Activated B cell treated with CpG ODN at 0.5 μM for 24 hours (primary cell): Measurements from ENCODE around the gene MROH2A. TPM values are rescaled to one million over a fixed set of nuclear protein-coding genes. Genes with fewer than 3 reads are reported as not detected.

Source experiments
- ATAC-seq: fragments of 200-7000 bp; cut with Tn5 transposase; one replicate; pipeline ENCODE4 v1.10.0; 2021; ENCODE audit warnings: low read depth, mild to moderate bottlenecking, moderate library complexity
- CTCF ChIA-PET: fragments of 350-600 bp; sonication (Branson Sonifier 250); formaldehyde crosslinking; loops from one replicate; lab custom pipeline; 2021; ENCODE audit warnings: antibody characterized with exemption; lab: Charles Lee
- POLR2A ChIA-PET: fragments of 350-600 bp; sonication (Branson Sonifier 250); formaldehyde crosslinking; loops from one replicate; lab custom pipeline; 2021; ENCODE audit warnings: antibody characterized with exemption; lab: Charles Lee
- DNase-seq: peaks from one replicate; pipeline ENCODE4 v3.0.0; 2022
- H3K27ac Mint-ChIP-seq: one replicate; pipeline ENCODE4 v1.8.0; 2020; ENCODE audit warnings: mixed read lengths
- H3K27me3 Mint-ChIP-seq: one replicate; pipeline ENCODE4 v1.8.0; 2021; ENCODE audit warnings: mixed read lengths
- H3K36me3 Mint-ChIP-seq: one replicate; pipeline ENCODE4 v1.8.0; 2021; ENCODE audit warnings: low read depth, mixed read lengths
- H3K4me1 Mint-ChIP-seq: one replicate; pipeline ENCODE4 v1.8.0; 2021; ENCODE audit warnings: mixed read lengths
- H3K4me3 Mint-ChIP-seq: one replicate; pipeline ENCODE4 v1.8.0; 2020; ENCODE audit warnings: mild to moderate bottlenecking, mixed read lengths
- H3K9me3 Mint-ChIP-seq: one replicate; pipeline ENCODE4 v1.8.0; 2020; ENCODE audit warnings: mixed read lengths
- CTCF ChIP-seq: fragments of 200-600 bp; IDR thresholded peaks from one replicate; pipeline ENCODE4 v1.8.0; 2022; ENCODE audit warnings: antibody characterized with exemption, mild to moderate bottlenecking
- intact Hi-C: fragments of 100-400 bp; cut with micrococcal nuclease; formaldehyde crosslinking; loops from one replicate; pipeline ENCODE4 v1.15.1; 2024
- total RNA-seq: library from RNA; stranded (reverse); gene quantifications from 2 replicates; pipeline ENCODE4 v1.2.3, GENCODE V29; 2022

MROH2A gene
- total RNA-seq, 1 donor from 2014 or later: not detected

DNA sequence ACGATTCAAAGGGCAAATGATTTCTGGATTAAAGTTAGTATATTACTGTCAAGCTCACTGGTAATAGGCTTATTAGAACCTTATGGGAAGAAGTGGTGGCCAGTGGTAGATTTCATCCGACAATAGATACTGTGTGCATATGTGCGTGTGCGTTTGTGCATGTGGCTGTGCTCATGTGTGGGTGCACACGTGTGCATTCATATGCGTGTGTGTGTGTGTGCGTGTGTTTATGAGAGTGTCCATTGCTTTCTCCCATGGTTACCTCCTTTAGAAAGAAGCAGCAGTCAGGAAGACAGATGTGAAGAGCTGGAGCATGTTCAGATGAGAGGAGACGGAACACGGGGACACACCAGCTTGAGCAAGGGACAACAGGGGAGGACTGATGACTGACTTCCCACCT, 8.9 kb upstream of the MROH2A start:
- no peaks in the 10 kb centered on the region for H3K4me1 Mint-ChIP-seq
- H3K36me3 Mint-ChIP-seq: no peaks in the 10 kb centered on the region
- peaks cover 21% of the 10 kb centered on the region for H3K27me3 Mint-ChIP-seq
- H3K27ac Mint-ChIP-seq: no peak overlapping the region
- DNase-seq (no peak), ATAC-seq (no peak)
- H3K9me3 Mint-ChIP-seq: no peaks in the 10 kb centered on the region
- CTCF ChIA-PET: no interaction called here
- no peak overlapping the region for H3K4me3 Mint-ChIP-seq
- POLR2A ChIA-PET: no interaction called here
- intact Hi-C loops: no loop called here
- no peak for TF ChIP-seq CTCF

- intact Hi-C loops: no loop called here
- peaks cover 22% of the 10 kb centered on the region for H3K27me3 Mint-ChIP-seq
- no peak overlapping the region for H3K4me3 Mint-ChIP-seq
- POLR2A ChIA-PET: no interaction called here
- ATAC-seq (no peak), DNase-seq (no peak)
- no peaks in the 10 kb centered on the region for H3K4me1 Mint-ChIP-seq
- TF ChIP-seq CTCF: no peak
- CTCF ChIA-PET: no interaction called here
- peaks cover 10% of the 10 kb centered on the region for H3K9me3 Mint-ChIP-seq
- H3K27ac Mint-ChIP-seq: no peak overlapping the region
- H3K36me3 Mint-ChIP-seq: no peaks in the 10 kb centered on the region
Observed at GRCh38 chr2:233772153-233772552, 6.0 kb upstream of the MROH2A start.

- H3K27ac Mint-ChIP-seq: no peak overlapping the region
- ChIA-PET POLR2A (no interaction called here), CTCF (no interaction called here)
- ATAC-seq (no peak), DNase-seq (no peak)
- no peaks in the 10 kb centered on the region for H3K36me3 Mint-ChIP-seq
- intact Hi-C loops: no loop called here
- no peak overlapping the region for H3K4me3 Mint-ChIP-seq
- TF ChIP-seq CTCF: no peak
- no peaks in the 10 kb centered on the region for H3K4me1 Mint-ChIP-seq
- peaks cover 12% of the 10 kb centered on the region for H3K9me3 Mint-ChIP-seq
- H3K27me3 Mint-ChIP-seq: peaks cover 22% of the 10 kb centered on the region
Observed at GRCh38 chr2:233772583-233772982, 5.5 kb upstream of the MROH2A start.

DNA sequence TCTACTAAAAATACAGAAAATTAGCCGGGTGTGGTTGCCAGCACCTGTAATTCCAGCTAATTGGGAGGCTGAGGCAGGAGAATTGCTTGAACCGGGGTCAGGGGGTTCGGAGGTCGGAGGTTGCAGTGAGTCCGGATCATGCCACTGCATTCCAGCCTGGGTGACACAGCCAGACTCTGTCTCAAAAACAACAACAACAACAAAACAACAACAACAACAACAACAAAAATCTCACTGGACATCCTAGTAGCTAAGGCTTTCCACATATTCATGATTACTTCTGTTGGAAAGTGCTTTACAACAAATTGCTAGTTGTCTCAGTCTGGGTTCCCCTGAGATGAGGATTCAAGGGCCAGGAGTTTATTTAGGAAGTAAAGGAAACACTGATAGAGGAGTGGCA, 4.3 kb upstream of the MROH2A start:
- no peak overlapping the region for H3K4me3 Mint-ChIP-seq
- DNase-seq: no peak
- ATAC-seq: no peak
- ChIA-PET POLR2A (no interaction called here), CTCF (no interaction called here)
- TF ChIP-seq CTCF: no peak
- H3K27ac Mint-ChIP-seq: no peak overlapping the region
- no peaks in the 10 kb centered on the region for H3K4me1 Mint-ChIP-seq
- no peaks in the 10 kb centered on the region for H3K36me3 Mint-ChIP-seq
- H3K9me3 Mint-ChIP-seq: peaks cover 12% of the 10 kb centered on the region
- intact Hi-C loops: no loop called here
- H3K27me3 Mint-ChIP-seq: peaks cover 23% of the 10 kb centered on the region

DNA sequence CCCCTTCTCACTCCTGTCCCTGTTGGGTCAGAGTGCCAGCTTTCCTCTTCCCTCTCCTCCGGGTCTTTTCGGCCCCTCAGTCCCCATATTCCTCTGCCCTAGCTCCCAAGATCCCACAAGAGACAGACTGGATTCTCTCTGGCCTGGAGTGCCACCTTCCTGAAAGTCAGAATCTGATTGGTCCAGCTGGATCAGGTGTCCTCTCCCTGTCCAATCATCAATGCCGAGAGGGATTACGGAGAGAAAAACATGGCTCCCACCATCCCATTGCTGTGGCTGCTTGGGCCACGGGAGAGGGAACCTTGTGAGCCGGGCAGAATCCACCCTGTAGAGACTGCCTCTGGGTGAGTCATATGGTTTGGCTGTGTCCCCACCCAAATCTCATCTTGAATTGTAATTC, 2.7 kb upstream of the MROH2A start:
- DNase-seq (no peak), ATAC-seq (no peak)
- no peak for TF ChIP-seq CTCF
- H3K9me3 Mint-ChIP-seq: peaks cover 12% of the 10 kb centered on the region
- no peak overlapping the region for H3K4me3 Mint-ChIP-seq
- H3K36me3 Mint-ChIP-seq: no peaks in the 10 kb centered on the region
- CTCF ChIA-PET: no interaction called here
- POLR2A ChIA-PET: no interaction called here
- H3K27ac Mint-ChIP-seq: no peak overlapping the region
- intact Hi-C loops: no loop called here
- H3K4me1 Mint-ChIP-seq: no peaks in the 10 kb centered on the region
- H3K27me3 Mint-ChIP-seq: peaks cover 25% of the 10 kb centered on the region
